SK-N-SH treated with all-trans-retinoic acid at 6 μM for 48 hours (cell line): Measurements from ENCODE around the gene MFRP.

ENCODE experiments used
- ARNTL ChIP-seq: fragments of 450-650 bp; formaldehyde crosslinking; IDR thresholded peaks from 2 replicates; pipeline ENCODE4 v1.5.0; 2020; ENCODE audit warnings: low read depth, mild to moderate bottlenecking, moderate library complexity, borderline replicate concordance
- BACH2 ChIP-seq: fragments of 250-450 bp; sonication (Bioruptor Pico); IDR thresholded peaks from 2 replicates; pipeline ENCODE4 v1.9.0; 2021; ENCODE audit warnings: mild to moderate bottlenecking, borderline replicate concordance
- CSDC2 ChIP-seq: fragments of 250-450 bp; sonication (Bioruptor Pico); IDR thresholded peaks from 2 replicates; pipeline ENCODE4 v1.5.0; 2020; ENCODE audit warnings: mild to moderate bottlenecking, moderate library complexity
- ISL1 ChIP-seq: fragments of 250-450 bp; sonication (Bioruptor Pico); IDR thresholded peaks from 2 replicates; pipeline ENCODE4 v2.1.2; 2022; ENCODE audit warnings: mild to moderate bottlenecking, moderate library complexity
- PPARA ChIP-seq: fragments of 250-450 bp; sonication (Bioruptor Pico); IDR thresholded peaks from 2 replicates; pipeline ENCODE4 v1.5.0; 2020; ENCODE audit warnings: mild to moderate bottlenecking, borderline replicate concordance
- RARB ChIP-seq: fragments of 250-450 bp; sonication (Bioruptor Pico); IDR thresholded peaks from 2 replicates; pipeline ENCODE4 v1.8.0; 2021; ENCODE audit warnings: mild to moderate bottlenecking, moderate library complexity
- ZFP3 ChIP-seq: fragments of 250-450 bp; sonication (Bioruptor Pico); IDR thresholded peaks from 2 replicates; pipeline ENCODE4 v1.5.0; 2020; ENCODE audit warnings: mild to moderate bottlenecking, moderate library complexity
- ZNF8 ChIP-seq: fragments of 450-650 bp; formaldehyde crosslinking; IDR thresholded peaks from 2 replicates; pipeline ENCODE4 v1.5.0; 2020; ENCODE audit warnings: mild to moderate bottlenecking, moderate library complexity
- TF ChIP-seq, protein P1 (sequence below): fragments of 250-450 bp; sonication (Bioruptor Pico); IDR thresholded peaks from 2 replicates; pipeline ENCODE4 v1.5.1; 2020; ENCODE audit warnings: low read depth, mild to moderate bottlenecking, moderate library complexity
- TF ChIP-seq, protein P2 (sequence below): fragments of 250-450 bp; sonication (Bioruptor Pico); IDR thresholded peaks from 2 replicates; pipeline ENCODE4 v1.8.0; 2020; ENCODE audit warnings: mild to moderate bottlenecking, moderate library complexity, borderline replicate concordance
- TF ChIP-seq, protein P3 (sequence below): fragments of 250-450 bp; sonication (Bioruptor Pico); IDR thresholded peaks from 2 replicates; pipeline ENCODE4 v1.5.0; 2020; ENCODE audit warnings: mild to moderate bottlenecking, moderate library complexity

DNA sequence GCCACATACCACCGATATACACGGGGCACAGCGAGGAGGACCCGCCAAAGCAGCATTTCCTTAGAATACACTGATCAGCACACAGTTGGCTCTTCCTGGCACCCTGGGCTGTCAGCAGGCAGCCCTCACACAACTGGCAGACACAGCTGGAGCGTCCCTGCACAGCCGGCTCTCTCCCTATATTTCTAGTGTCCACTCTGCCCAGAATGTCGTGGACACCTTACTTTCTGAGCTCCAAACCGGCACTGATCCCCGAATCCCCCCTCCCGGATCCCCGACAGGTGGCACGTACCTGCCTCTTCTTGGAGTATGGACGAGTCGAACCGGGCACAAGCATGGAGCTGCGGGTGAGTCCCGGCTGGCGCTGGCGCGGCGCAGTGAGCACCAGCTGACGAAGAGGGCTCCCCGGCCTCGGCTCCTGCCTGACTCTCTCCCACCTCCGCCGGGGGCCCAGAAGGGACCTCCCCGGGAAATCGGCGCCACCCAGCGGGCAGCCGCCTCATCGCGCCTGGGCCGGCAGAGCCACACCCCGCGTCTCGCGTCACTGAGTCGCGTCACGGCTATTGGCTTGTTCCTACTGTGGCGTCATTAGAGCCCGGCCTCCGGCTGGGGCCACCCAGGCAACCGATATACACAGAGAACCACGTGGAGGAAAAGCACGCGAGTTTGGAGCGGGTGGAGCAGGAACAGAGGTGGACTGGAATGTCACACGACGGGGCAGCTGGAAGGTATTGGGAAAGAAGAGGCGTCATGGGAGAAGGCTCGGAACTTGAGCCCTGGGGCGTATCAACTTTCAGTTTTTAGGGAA, 34.9 kb upstream of the MFRP start, which contains the start of gene USP2:
- TF ChIP-seq ZNF8: no peak
- no peak for TF ChIP-seq ARNTL (CRISPR knock-in tag)
- no peak for TF ChIP-seq PPARA
- TF ChIP-seq, protein P1, sequence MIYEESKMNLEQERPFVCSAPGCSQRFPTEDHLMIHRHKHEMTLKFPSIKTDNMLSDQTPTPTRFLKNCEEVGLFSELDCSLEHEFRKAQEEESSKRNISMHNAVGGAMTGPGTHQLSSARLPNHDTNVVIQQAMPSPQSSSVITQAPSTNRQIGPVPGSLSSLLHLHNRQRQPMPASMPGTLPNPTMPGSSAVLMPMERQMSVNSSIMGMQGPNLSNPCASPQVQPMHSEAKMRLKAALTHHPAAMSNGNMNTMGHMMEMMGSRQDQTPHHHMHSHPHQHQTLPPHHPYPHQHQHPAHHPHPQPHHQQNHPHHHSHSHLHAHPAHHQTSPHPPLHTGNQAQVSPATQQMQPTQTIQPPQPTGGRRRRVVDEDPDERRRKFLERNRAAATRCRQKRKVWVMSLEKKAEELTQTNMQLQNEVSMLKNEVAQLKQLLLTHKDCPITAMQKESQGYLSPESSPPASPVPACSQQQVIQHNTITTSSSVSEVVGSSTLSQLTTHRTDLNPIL (CRISPR knock-in tag): no peak
- TF ChIP-seq, protein P2, sequence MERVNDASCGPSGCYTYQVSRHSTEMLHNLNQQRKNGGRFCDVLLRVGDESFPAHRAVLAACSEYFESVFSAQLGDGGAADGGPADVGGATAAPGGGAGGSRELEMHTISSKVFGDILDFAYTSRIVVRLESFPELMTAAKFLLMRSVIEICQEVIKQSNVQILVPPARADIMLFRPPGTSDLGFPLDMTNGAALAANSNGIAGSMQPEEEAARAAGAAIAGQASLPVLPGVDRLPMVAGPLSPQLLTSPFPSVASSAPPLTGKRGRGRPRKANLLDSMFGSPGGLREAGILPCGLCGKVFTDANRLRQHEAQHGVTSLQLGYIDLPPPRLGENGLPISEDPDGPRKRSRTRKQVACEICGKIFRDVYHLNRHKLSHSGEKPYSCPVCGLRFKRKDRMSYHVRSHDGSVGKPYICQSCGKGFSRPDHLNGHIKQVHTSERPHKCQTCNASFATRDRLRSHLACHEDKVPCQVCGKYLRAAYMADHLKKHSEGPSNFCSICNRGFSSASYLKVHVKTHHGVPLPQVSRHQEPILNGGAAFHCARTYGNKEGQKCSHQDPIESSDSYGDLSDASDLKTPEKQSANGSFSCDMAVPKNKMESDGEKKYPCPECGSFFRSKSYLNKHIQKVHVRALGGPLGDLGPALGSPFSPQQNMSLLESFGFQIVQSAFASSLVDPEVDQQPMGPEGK: no peak
- TF ChIP-seq, protein P3, sequence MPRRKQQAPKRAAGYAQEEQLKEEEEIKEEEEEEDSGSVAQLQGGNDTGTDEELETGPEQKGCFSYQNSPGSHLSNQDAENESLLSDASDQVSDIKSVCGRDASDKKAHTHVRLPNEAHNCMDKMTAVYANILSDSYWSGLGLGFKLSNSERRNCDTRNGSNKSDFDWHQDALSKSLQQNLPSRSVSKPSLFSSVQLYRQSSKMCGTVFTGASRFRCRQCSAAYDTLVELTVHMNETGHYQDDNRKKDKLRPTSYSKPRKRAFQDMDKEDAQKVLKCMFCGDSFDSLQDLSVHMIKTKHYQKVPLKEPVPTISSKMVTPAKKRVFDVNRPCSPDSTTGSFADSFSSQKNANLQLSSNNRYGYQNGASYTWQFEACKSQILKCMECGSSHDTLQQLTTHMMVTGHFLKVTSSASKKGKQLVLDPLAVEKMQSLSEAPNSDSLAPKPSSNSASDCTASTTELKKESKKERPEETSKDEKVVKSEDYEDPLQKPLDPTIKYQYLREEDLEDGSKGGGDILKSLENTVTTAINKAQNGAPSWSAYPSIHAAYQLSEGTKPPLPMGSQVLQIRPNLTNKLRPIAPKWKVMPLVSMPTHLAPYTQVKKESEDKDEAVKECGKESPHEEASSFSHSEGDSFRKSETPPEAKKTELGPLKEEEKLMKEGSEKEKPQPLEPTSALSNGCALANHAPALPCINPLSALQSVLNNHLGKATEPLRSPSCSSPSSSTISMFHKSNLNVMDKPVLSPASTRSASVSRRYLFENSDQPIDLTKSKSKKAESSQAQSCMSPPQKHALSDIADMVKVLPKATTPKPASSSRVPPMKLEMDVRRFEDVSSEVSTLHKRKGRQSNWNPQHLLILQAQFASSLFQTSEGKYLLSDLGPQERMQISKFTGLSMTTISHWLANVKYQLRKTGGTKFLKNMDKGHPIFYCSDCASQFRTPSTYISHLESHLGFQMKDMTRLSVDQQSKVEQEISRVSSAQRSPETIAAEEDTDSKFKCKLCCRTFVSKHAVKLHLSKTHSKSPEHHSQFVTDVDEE (CRISPR knock-in tag): no peak
- no peak for TF ChIP-seq CSDC2 (CRISPR knock-in tag)
- TF ChIP-seq ZFP3 (CRISPR knock-in tag): no peak
- TF ChIP-seq ISL1: no peak
- no peak for TF ChIP-seq BACH2
- TF ChIP-seq RARB (CRISPR knock-in tag): no peak
